ENCODE measurements around the gene C2CD3.
A peak's percentile ranks its signal among the peaks of the same experiment; 100 is the strongest.
"Not testable (repeated sequence)": the region's sequence is repeated elsewhere in the genome, so short reads cannot be mapped to it uniquely, and the experiment has no call there.

C2CD3 gene

DNA sequence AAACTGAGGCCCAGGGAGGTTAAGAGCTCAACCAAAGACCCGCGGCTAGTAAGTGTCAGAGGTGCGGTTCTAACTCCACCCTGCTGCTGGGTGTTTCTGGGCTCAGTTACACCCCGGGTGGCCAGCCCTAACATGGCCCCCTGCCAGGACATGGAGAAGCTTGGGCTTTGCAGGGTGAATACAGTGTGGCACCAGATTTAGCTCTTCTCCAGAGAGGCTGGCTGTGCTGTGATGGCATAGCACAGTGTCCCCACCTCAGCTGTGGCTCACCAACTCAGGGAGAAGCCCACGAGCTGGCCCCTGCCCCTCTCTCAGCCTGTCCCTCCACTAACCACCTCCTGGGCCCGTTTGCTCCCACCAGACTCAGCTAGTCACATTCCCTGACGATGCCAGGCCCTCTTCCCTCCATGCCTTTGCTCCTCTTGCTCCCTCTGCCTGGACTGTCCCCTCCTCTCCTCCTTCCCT lies 168.9 kb downstream of the C2CD3 start:
- no peak for FAIRE-seq

DNA sequence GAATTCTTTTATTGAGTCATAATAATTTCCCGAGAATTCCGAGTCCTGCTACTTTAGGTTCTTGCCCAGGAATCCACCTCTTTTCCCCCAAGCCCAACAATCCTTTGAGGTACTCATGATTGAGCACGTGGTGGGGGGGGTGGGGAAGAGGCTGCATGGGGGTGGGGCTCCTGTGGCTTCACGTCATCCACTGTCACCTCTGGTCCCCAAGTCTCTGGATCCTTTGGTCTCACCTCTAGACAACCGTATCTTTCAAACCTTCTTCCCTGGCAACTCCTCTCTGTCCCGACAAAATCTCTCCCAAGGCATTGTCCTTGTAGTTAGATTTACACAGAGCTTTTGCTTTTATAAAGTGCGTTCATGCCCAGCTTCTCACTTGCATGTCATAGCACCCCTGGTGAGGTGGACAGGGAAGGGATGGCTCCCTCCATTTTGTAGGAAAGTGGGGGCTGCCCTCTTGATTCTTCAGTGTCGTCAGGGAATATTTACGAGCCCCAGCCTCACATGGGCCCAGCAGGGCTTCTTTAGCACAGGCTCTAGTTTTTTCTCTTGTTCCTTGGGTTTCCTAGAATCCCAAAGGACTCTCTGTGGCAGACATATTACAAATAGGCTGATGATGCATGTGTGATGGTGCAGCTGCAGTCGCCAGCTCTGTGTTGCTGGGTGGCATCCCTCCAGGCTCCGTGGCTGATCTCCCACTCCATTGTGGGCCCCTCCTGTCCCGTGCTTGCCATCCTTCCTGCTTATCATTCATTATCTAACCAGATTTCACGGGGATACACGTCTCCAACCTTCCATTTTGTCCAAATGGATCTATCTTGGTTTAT lies 170.3 kb downstream of the C2CD3 start:
- no peak for FAIRE-seq

DNA sequence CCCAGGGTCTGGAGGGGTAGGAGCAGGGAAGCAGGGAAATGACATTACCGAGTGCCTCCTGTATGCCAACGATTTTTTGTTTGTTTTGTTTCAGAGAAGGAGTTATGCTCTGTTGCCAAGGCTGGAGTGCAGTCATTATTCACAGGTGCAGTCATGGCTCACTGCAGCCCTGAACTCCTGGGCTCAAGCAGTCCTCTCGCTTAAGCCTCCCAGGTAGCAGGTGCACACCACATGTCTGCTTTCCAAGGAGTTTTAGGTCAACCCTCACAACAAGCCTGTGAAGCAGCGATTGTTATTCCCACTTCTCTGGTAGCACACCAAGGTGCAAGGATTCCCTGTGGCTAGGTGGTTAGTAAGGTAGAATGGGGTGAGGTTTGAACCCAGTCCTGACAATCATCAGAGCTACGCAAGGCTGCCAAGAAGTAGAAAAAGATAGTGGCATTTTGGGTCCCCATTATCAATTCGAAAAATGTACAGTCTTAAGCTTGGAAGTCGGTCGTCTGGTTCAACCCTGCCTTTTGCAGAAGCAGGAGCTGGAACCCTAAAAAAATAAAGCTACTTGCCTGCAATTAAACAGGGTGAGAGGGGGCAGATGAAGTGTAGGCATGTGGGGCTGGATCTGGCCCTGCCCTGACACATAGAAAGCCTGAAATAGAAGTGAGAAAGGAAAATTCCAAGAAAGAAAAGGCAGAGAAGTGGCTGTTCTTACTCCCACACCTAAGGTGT lies 171.1 kb downstream of the C2CD3 start:
- FAIRE-seq, result no peak

DNA sequence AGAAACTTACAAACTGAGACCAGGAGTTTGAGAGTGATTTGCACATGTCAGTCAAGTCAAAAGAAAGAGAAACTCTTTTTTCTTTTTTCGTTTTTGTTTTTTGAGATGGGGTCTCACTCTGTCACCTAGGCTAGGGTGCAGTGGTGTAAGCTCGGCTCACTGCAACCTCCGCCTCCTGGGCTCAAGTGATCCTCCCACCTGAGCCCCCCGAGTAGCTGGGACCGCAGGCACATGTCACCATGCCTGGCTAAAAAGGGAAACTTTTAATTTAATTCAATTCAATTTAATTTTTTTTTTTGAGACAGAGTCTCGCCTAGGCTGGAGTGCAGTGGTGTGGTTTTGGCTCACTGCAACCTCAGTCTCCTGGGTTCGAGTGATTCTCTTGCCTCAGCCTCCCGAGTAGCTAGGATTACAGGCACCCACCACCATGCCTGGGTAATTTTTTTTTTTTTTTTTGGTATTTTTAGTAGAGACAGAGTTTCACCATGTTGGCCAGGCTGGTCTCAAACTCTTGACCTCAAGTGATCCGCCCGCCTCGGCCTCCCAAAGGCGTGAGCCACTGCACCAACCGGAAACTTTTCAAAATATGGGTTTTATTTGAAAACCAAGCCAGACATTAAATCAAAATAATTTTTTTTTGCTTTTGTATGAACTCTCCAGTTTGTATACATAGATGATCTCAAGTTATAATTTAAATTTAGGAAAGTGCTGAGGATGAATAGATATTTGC lies 171.8 kb downstream of the C2CD3 start:
- no peak for FAIRE-seq

DNA sequence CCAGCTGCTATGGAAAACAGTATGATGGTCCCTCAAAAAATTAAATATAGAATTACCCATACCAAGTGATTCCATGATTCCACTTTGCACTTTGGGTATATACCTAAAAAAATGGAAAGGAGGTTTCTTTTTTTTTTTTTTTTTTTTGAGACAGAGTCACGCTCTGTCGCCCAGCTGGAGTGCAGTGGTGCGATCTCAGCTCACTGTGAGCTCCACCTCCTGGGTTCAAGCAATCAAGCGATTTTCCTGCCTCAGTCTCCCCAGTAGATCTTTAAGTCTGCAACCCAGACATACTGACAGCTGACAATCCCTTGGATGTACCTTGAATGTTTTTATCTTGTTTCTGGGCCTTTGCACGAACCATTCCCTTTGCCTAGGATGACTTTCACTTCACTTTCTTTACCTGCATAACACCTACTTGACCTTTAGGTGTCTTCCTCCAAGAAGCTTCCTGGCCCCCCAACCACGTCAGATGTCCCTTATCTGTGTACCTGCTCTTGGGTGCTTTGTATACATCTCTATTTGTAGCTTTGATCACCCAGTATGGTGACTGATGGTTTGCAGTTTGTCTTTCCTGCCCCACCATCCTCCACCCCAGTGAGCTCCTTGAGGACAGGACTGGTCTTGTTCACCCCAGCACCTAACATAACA lies 173.6 kb downstream of the C2CD3 start:
- no peak for FAIRE-seq

DNA sequence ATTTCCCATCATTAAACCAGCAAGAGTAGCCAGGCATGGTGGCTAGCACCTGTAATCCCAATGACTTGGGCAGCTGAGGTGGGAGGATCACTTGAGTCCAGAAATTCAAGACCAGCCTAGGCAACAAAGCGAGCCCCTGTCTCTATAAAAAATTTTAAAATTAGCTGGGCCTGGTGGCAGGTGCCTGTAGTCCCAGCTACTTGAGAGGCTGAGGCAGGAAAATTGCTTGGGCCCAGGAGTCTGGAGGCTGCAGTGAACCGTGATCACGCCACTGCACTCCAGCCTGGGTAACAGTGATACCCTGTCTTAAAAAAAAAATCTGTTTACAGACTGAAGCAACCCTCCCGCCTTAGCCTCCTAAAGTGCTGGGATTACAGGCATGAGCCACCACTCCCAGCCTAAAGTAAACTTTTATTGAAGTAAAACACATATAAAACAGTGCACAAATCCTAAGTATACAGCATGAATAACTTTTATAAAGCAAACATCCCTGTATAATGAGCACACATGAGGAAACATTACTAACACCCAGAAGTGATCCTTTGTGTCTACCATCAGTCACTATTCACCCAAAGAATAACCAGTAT lies 174.5 kb downstream of the C2CD3 start:
- FAIRE-seq, result no peak

DNA sequence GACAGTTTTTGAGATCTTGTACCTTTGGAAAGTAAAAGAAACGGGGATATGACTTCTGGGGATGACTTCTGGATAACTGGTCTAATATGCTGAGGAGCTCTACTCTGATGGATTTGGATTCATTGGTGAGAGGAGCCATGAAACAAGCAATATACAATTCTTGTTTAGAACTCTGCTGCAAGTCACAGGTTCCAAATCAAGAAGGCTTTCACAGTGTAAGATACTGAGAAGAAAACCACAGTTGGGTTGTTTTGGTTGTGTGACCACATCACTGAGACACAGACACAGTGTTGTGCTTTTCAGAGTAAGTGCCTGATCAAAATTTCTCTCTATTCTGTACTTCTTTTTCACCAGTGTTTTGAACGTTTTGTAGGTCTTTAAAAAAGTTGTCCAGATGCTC lies 175.1 kb downstream of the C2CD3 start:
- no peak for FAIRE-seq

DNA sequence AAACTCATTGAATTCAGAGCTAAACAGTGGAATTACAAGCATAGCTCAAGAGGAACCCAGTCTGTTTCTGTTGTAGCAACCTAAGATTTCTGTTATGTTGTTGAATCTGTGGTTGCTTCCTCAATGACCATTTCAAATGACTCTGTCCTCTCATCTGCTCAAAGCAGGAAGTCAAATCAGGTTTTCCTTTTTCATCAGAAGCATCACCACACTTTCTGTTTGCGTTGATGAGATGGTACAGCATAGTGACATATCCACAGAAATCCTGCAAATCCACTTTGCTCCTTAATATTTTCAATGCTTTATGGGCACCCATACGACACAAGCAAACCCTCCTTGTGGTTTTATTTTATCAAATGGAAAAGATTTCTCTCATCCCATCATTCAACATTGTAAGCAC lies 175.6 kb downstream of the C2CD3 start:
- FAIRE-seq, result peak; percentile 67

DNA sequence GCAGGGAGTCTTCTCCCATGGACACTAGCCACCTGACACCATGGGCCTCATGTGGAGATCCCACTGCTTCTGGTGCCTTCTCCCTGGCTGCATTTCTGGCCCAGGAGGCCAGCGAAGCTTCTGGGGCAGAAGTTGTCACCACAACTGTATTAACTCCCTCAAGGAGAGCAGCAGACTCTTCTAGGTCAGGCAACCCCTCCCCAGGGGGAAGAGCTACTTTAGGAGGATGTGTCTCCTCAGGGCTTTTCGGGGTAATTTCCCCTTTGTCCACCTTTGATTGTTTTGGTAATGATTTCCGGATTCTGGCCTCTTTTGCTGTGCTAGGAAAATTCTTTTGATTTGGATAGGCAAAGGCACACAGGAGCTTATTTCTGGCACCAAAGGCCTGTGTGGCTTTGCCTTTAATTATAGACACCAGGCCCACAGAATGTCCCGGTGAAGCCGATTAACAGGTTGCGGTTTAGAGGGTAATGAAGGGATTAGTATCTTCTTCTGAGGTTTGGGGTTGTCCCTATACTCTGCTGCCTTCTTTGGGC lies 179.3 kb downstream of the C2CD3 start:
- no peak for FAIRE-seq

DNA sequence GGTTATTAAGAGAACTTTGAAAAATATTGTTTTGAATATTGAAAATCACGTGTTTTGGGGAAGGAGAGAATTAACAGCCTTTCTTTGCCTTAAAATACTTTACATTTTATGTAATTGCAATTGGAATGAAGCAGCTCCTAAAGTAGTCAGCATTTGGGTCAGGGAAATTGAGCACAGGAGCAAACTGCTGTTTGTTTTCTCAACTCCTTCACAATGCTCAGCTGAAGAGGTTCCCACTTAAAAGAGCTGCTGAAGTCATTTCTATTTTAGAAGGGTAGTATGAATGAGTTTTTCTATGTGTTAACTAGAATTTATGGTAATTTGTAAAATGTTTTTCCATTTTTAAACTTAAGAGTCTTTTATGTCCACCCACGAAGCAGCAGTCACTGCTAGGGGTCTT lies 180.1 kb downstream of the C2CD3 start:
- peak; percentile 45 for FAIRE-seq

DNA sequence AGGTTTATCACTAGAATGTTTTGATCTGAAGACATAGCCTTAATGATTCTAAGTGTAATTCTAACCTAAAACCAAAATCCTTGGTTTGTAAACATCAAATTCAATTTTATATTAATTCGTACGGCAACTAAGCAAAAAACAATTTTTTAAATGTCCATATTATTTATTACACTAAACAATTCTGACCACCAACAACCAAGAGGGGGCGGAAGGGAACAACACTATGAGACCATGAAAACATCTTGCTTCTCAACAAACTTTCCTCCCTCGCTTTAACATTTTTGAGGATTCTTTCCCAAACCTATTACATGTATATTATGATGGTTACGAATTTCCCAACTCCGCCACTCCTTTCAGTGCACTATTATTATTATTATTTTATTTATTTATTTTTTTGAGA lies 181.6 kb downstream of the C2CD3 start:
- peak; percentile 53 for FAIRE-seq

DNA sequence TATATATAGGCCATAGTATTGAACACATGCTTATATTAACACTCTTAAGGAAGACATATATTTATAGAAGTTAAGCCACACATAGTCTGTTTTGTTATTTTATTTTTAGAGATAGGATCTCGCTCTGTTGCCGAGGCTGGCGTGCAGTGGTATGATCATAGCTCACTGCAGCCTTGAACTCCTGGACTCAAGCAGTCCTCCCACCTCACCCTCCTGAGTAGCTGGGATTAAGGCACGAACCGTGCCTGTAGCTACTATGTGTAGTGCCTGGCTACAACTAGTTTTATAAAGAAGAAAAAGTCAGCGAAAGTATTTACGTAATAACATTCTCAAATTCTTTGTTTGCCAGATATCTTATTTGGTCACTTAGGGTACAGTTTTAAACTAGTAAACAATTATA lies 182.6 kb downstream of the C2CD3 start:
- FAIRE-seq, result no peak

DNA sequence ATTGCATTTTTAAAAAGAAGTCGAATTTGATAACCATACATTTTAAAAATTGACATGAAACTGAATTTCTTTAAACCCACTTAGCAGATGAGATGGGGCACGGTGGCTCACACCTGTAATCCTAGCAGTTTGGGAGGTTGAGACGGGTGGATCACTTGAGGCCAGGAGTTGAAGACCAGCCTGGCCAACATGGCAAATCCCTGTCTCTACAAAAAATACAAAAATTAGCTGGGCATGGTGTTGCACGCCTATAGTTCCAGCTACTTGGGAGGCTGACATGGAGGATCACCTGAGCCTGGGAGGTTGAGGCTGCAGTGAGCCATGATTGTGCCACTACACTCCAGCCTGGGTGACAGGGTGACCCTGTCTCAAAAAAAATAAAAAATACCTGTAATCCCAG lies 185.1 kb downstream of the C2CD3 start:
- not testable (repeated sequence) for FAIRE-seq

DNA sequence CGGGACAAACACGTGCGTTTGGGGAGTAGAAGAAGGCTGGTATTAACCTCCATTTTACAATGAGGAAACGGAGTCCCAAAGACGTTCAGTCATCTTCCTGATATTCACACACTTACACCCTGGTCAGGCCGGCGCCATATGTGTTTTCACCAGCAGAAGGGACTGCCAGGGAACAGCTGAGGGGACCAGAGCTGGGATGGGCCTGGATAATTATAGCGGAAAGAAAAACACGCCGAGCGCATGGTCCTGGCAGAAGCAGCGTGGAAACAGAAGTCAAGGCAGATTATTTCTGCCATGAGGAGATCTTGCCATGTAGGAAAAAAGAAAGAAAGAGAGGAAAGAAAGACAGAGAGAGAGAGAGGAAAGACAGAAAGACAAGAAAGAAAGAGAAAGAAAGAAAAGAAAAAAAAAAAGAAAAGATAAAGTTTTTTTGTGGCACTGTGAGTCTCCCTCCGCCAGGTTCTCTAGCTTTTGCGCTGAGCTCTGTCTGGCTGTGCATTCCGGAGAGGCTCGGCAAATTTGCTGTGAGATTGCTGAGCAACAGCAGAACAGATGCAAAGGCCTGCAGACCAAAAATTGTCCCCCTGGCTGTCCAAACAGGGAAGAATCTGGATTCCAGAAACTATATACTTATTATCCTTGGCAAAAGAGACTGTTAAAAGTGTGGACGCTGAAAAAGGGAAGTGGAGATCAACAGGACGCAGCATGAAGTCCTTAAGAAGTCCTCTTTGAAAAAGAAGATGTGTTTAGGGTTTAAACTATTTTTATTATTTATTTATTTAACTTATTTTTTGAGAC lies 186.9 kb downstream of the C2CD3 start:
- no peak for FAIRE-seq

DNA sequence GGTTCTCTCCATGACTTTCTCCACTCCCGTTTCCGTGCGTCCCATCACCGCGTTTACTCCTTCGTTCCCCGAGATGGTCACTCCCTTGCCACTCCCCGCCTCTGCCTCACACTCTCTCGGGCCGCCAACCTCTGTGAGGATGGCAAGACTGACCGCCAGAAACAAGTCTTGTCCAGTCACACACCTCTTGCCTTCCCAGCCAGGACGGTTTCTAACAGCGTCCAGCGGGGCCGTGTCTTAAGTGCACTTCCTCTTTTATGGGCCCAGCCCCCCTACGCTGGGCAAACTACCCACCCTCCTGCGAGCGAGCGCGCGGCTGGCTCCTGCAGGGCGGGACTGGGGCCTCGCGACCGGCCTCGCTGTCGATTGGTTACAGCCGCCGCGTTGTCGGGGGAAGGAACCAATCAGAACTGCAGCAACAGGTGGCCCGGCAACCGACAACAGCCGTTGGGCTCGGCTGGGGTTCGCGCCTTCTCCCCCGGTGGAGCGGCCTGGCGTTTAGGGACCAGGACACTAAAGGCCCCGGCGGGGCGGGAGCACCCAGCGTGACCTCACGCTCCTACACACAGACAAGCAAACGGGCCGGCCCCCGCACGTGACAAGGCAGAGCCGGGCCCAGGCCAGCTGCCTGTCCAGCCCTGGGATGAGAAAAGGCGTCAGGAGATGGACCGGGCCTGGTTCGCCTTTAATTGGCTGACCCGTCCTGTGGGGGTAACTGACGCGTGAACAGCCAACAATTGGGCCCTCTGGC lies 187.6 kb downstream of the C2CD3 start:
- FAIRE-seq, result peak; percentile 94

DNA sequence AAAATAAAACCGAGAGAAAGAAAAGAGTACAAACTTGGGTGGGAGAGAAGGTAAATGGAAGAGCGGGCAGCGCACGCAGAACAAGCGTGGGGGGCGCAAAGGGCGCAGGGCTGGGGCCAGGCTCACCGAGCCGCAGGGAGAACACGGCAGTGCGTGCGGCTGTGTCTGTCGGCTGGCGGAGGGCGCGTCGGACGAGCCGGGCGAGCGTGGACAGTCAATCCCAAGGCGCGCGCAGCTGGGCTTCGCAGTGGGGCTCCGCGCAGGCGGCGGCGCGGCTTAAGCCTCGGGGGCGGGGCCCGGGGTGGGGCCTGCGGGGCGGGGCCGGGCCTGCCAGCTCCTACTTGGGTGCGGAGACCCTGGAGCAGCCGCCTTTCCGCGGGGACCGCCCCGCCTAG lies 188.2 kb downstream of the C2CD3 start, which contains the start of gene UCP2:
TSS of gene UCP2 (minus strand) at position 249 of the 395 bp plus-strand sequence. CDS start 4,465 bp downstream, outside the sequence.
- FAIRE-seq, result no peak

DNA sequence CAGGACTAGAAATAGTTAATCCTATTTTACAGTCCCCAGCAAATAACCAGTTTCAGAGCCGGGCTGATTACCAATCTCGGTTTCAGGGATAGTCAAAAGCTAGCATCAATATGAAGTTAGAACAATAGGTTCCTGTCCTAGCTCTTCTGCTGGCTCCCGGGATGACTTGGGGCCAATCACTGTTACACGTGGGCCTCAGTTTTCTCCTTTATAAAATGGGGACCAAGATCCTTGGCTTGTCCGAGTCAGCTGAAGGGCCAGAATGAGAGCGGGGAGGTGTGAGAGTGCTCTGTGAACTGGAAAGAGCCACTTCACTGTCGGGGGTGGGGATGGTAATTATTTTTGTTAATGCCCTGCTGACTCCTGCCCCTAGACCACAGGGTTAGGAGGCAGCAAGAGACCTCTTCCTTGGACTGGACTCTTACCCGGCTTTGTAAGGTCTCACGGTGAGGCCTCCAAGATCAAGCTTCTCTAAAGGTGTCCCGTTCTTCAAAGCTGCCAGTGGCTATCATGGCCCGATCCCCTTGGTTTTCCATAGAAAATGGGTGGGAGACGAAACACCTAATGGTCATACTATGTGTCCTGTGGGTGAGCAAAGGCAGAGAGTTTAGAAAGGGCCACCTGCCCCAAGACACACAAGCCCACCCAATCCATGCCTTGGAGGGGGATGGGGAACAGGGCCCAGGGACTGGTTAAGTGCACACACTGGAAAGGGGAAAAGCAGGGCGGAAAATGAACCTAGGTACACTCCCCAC lies 189.6 kb downstream of the C2CD3 start:
- FAIRE-seq, result no peak

DNA sequence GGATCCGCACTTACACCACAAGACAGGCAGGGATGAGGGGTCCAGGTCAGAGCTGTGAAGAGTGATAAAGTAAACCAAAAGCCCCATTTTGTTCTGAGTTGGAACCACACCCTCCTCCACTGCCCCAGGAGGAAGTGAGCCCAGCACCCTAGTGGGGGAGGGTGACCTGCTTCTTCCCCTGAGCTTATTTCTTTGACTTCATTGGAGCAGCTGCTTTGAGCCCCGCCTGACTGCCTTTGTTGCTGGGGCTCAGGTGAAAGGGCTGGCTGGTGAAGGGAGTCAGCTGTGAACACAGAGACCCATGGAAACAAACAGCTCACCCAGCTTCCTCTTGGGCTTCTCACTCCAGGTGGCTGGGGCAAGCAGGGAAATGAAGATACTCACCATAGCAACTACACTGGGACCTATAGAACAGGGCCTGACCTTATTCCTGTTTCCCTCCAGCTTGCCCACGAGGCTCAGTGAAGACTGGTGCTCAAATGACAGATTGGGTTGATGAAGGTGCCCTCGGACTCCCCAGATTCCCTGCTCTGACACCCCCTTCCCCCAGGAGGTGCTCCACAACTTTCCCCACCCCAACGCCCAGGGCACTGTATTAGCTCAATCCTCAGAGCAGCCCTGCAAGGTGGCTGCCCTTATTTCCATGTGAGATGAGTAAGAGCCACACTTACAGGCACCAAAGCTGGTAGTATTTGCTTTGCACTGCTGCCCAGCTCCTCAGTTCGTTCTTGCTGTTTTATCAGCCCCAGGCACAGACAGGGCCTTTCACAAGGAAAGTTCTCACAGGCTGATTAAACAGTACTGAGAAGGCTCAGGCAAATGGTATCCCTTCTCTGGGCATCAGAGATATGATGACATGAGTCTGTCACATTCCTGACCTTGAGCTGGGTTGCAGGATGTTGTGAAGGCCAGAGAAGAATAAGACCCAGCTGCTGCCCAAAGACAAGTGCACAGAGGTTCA lies 190.5 kb downstream of the C2CD3 start:
- FAIRE-seq, result no peak

Data from G401.6 (cell line).